ENCODE measurements around the gene ATP1A4. TPM values are rescaled to one million over a fixed set of nuclear protein-coding genes. Genes with fewer than 3 reads are reported as not detected.

The ATP1A4 gene
- total and polyA plus RNA-seq, 4 donors = not detected

GRCh38 chr1:160112357-160112756 is 39.0 kb upstream of the ATP1A4 start:
- Histone ChIP-seq H3K9me3 (ENCODE audit: control insufficient read depth in 4 of 4, low read length in 3 of 4) (no peaks in the 10 kb centered on the region), H3K27me3 (ENCODE audit: control insufficient read depth in 4 of 4, insufficient read depth in 4 of 4, low read length in 3 of 4) (peaks cover 0 to 2% (median 0%) of the 10 kb centered on the region in 4 donors), H3K36me3 (ENCODE audit: control insufficient read depth in 4 of 4, insufficient read depth in 3 of 4, low read depth in 1 of 4, low read length in 3 of 4) (no peaks in the 10 kb centered on the region), H3K4me3 (ENCODE audit: low read depth in 1 of 3, low read length in 3 of 3) (no peak overlapping the region), H3K27ac (ENCODE audit: low read depth in 1 of 2, low read length in 2 of 2) (no peak overlapping the region), H3K9ac (ENCODE audit: low read depth in 1 of 2, low read length in 2 of 2) (no peak overlapping the region), H3K4me1 (ENCODE audit: control insufficient read depth in 4 of 4, insufficient read depth in 4 of 4, low read length in 3 of 4) (no peaks in the 10 kb centered on the region)
- DNase-seq (ENCODE audit: low spot score) = no peak
- 90% methylated on average over 12 of the region's 12 CpGs for WGBS
- TF ChIP-seq JUND (IDR thresholded peaks at IDR 0.05) (no peak), YY1 (IDR thresholded peaks at IDR 0.05) (no peak), FOXA1 (IDR thresholded peaks at IDR 0.05) (no peak), HNF4A (conservative IDR thresholded peaks at IDR 0.05) (no peak), CTCF (IDR thresholded peaks at IDR 0.05; ENCODE audit: low read depth, low read length, missing input control) (no peak)
- TF ChIP-seq, protein P1, sequence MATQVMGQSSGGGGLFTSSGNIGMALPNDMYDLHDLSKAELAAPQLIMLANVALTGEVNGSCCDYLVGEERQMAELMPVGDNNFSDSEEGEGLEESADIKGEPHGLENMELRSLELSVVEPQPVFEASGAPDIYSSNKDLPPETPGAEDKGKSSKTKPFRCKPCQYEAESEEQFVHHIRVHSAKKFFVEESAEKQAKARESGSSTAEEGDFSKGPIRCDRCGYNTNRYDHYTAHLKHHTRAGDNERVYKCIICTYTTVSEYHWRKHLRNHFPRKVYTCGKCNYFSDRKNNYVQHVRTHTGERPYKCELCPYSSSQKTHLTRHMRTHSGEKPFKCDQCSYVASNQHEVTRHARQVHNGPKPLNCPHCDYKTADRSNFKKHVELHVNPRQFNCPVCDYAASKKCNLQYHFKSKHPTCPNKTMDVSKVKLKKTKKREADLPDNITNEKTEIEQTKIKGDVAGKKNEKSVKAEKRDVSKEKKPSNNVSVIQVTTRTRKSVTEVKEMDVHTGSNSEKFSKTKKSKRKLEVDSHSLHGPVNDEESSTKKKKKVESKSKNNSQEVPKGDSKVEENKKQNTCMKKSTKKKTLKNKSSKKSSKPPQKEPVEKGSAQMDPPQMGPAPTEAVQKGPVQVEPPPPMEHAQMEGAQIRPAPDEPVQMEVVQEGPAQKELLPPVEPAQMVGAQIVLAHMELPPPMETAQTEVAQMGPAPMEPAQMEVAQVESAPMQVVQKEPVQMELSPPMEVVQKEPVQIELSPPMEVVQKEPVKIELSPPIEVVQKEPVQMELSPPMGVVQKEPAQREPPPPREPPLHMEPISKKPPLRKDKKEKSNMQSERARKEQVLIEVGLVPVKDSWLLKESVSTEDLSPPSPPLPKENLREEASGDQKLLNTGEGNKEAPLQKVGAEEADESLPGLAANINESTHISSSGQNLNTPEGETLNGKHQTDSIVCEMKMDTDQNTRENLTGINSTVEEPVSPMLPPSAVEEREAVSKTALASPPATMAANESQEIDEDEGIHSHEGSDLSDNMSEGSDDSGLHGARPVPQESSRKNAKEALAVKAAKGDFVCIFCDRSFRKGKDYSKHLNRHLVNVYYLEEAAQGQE (IDR thresholded peaks at IDR 0.05) = no peak

- WGBS = 88% methylated on average over 8 of the region's 8 CpGs
- Histone ChIP-seq H3K27ac (ENCODE audit: low read depth in 1 of 2, low read length in 2 of 2) (no peak overlapping the region), H3K36me3 (ENCODE audit: control insufficient read depth in 4 of 4, insufficient read depth in 3 of 4, low read depth in 1 of 4, low read length in 3 of 4) (no peaks in the 10 kb centered on the region), H3K4me1 (ENCODE audit: control insufficient read depth in 4 of 4, insufficient read depth in 4 of 4, low read length in 3 of 4) (no peaks in the 10 kb centered on the region), H3K9ac (ENCODE audit: low read depth in 1 of 2, low read length in 2 of 2) (no peak overlapping the region), H3K27me3 (ENCODE audit: control insufficient read depth in 4 of 4, insufficient read depth in 4 of 4, low read length in 3 of 4) (peaks cover 0 to 2% (median 0%) of the 10 kb centered on the region in 4 donors), H3K9me3 (ENCODE audit: control insufficient read depth in 4 of 4, low read length in 3 of 4) (no peaks in the 10 kb centered on the region), H3K4me3 (ENCODE audit: low read depth in 1 of 3, low read length in 3 of 3) (no peak overlapping the region)
- TF ChIP-seq FOXA1 (IDR thresholded peaks at IDR 0.05) = no peak
- TF ChIP-seq NR2F2 (IDR thresholded peaks at IDR 0.05) = no peak
- TF ChIP-seq FOXA2 (IDR thresholded peaks at IDR 0.05) = no peak
- no peak for TF ChIP-seq JUND (IDR thresholded peaks at IDR 0.05)
- TF ChIP-seq RAD21 (IDR thresholded peaks at IDR 0.05) = no peak
- no peak for TF ChIP-seq EGR1 (IDR thresholded peaks at IDR 0.05; ENCODE audit: low read depth in 2 of 2)
- TF ChIP-seq SP1 (IDR thresholded peaks at IDR 0.05) = no peak
- TF ChIP-seq, protein P2, sequence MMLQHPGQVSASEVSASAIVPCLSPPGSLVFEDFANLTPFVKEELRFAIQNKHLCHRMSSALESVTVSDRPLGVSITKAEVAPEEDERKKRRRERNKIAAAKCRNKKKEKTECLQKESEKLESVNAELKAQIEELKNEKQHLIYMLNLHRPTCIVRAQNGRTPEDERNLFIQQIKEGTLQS (IDR thresholded peaks at IDR 0.05) = no peak
- TF ChIP-seq HNF4A (conservative IDR thresholded peaks at IDR 0.05) = no peak
- TF ChIP-seq YY1 (IDR thresholded peaks at IDR 0.05) = no peak
- DNase-seq (ENCODE audit: low spot score) = no peak
These were observed 38.0 kb upstream of the ATP1A4 start for GRCh38 chr1:160113407-160113806.

- no peak overlapping the region for H3K9ac ChIP-seq (ENCODE audit: low read depth in 1 of 2, low read length in 2 of 2)
- 86% methylated on average over 4 of the region's 4 CpGs for WGBS
- no peak overlapping the region for H3K27ac ChIP-seq (ENCODE audit: low read depth in 1 of 2, low read length in 2 of 2)
- TF ChIP-seq EGR1 (IDR thresholded peaks at IDR 0.05; ENCODE audit: low read depth in 2 of 2) (no peak), RAD21 (IDR thresholded peaks at IDR 0.05) (no peak), FOXA2 (IDR thresholded peaks at IDR 0.05) (no peak), NR2F2 (IDR thresholded peaks at IDR 0.05) (no peak), RXRA (IDR thresholded peaks at IDR 0.05) (no peak), JUND (IDR thresholded peaks at IDR 0.05) (no peak), SP1 (IDR thresholded peaks at IDR 0.05) (no peak), ZBTB33 (IDR thresholded peaks at IDR 0.05) (no peak), CTCF (IDR thresholded peaks at IDR 0.05; ENCODE audit: low read depth, low read length, missing input control) (no peak), HNF4A (conservative IDR thresholded peaks at IDR 0.05) (no peak), FOXA1 (IDR thresholded peaks at IDR 0.05) (no peak), TAF1 (conservative IDR thresholded peaks at IDR 0.05) (no peak), GABPA (IDR thresholded peaks at IDR 0.05 in 1 of 2, conservative IDR thresholded peaks at IDR 0.05 in 1 of 2) (no peak)
- TF ChIP-seq, protein P2 (IDR thresholded peaks at IDR 0.05) = no peak
These were observed 37.3 kb upstream of the ATP1A4 start for GRCh38 chr1:160114085-160114484.

More at GRCh38 chr1:160114085-160114484, 37.3 kb upstream of the ATP1A4 start:
- DNase-seq (ENCODE audit: low spot score) = no peak
- Histone ChIP-seq H3K9me3 (ENCODE audit: control insufficient read depth in 4 of 4, low read length in 3 of 4) (no peaks in the 10 kb centered on the region), H3K27me3 (ENCODE audit: control insufficient read depth in 4 of 4, insufficient read depth in 4 of 4, low read length in 3 of 4) (peaks cover 0 to 2% (median 0%) of the 10 kb centered on the region in 4 donors), H3K4me1 (ENCODE audit: control insufficient read depth in 4 of 4, insufficient read depth in 4 of 4, low read length in 3 of 4) (no peaks in the 10 kb centered on the region), H3K4me3 (ENCODE audit: low read depth in 1 of 3, low read length in 3 of 3) (no peak overlapping the region), H3K36me3 (ENCODE audit: control insufficient read depth in 4 of 4, insufficient read depth in 3 of 4, low read depth in 1 of 4, low read length in 3 of 4) (no peaks in the 10 kb centered on the region)
